Mesendoderm (in vitro differentiated cells): Measurements from ENCODE around the gene FAM227A.
"Not testable (repeated sequence)": the region's sequence is repeated elsewhere in the genome, so short reads cannot be mapped to it uniquely, and the experiment has no call there.

ENCODE experiments used
- DNase-seq: peaks from one replicate; pipeline ENCODE4 v3.0.0; 2013
- H2AK5ac ChIP-seq: 2 replicates; pipeline ENCODE4 v1.6.1; 2013; ENCODE audit warnings: low read length, inconsistent platforms
- H2BK120ac ChIP-seq: 2 replicates; pipeline ENCODE4 v1.6.1; 2013; ENCODE audit warnings: low read depth, mild to moderate bottlenecking, low read length, moderate library complexity, mixed read lengths
- H2BK15ac ChIP-seq: replicated peaks from 2 replicates; pipeline ENCODE4 v1.6.1; 2013; ENCODE audit warnings: low read depth, mild to moderate bottlenecking, moderate library complexity
- H2BK5ac ChIP-seq: 2 replicates; pipeline ENCODE4 v1.6.1; 2013; ENCODE audit warnings: low read length, inconsistent platforms
- H3K18ac ChIP-seq: 2 replicates; pipeline ENCODE4 v1.6.1; 2013; ENCODE audit warnings: mild to moderate bottlenecking, low read length, mixed read lengths
- H3K23ac ChIP-seq: one replicate; pipeline ENCODE4 v1.6.1; 2013; ENCODE audit warnings: low read length
- H3K27ac ChIP-seq: 2 replicates; pipeline ENCODE4 v1.5.1; 2013; ENCODE audit warnings: low read depth, mild to moderate bottlenecking, inconsistent platforms, low read length, moderate library complexity
- H3K27me3 ChIP-seq: 2 replicates; pipeline ENCODE4 v1.6.1; 2013; ENCODE audit warnings: low read length, control low read depth, mild to moderate bottlenecking, inconsistent platforms; ENCODE audit not compliant: insufficient read depth, poor library complexity
- H3K36me3 ChIP-seq: 2 replicates; pipeline ENCODE4 v1.6.1; 2013; ENCODE audit warnings: low read length, inconsistent platforms; ENCODE audit not compliant: control insufficient read depth, insufficient read depth
- H3K4ac ChIP-seq: one replicate; pipeline ENCODE4 v1.6.1; 2013; ENCODE audit warnings: low read depth, mild to moderate bottlenecking, low read length, moderate library complexity
- H3K4me1 ChIP-seq: 2 replicates; pipeline ENCODE4 v1.6.1; 2013; ENCODE audit warnings: low read depth, low read length, inconsistent platforms; ENCODE audit not compliant: control insufficient read depth
- H3K4me2 ChIP-seq: 2 replicates; pipeline ENCODE4 v1.6.1; 2013; ENCODE audit warnings: low read length
- H3K4me3 ChIP-seq: 2 replicates; pipeline ENCODE4 v1.5.1; 2013; ENCODE audit warnings: mild to moderate bottlenecking, low read length
- H3K56ac ChIP-seq: one replicate; pipeline ENCODE4 v1.6.1; 2013; ENCODE audit warnings: low read length
- H3K79me1 ChIP-seq: 2 replicates; pipeline ENCODE4 v1.6.1; 2013; ENCODE audit warnings: low read length, inconsistent platforms
- H3K79me2 ChIP-seq: 2 replicates; pipeline ENCODE4 v1.6.1; 2013; ENCODE audit warnings: mild to moderate bottlenecking, low read length; ENCODE audit not compliant: control insufficient read depth, insufficient read depth
- H3K9ac ChIP-seq: 2 replicates; pipeline ENCODE4 v1.6.1; 2013; ENCODE audit warnings: low read length, inconsistent platforms
- H4K5ac ChIP-seq: one replicate; pipeline ENCODE4 v1.6.1; 2013; ENCODE audit warnings: low read length
- H4K8ac ChIP-seq: one replicate; pipeline ENCODE4 v1.6.1; 2013; ENCODE audit warnings: low read depth, mild to moderate bottlenecking, control low read depth, low read length, moderate library complexity
- WGBS: extraction: QIAGEN DNeasy Blood & Tissue Kit; methylation state at CpG from one replicate; pipeline ENCODE4 v1.1.7; 2013; ENCODE audit warnings: low lambda C conversion rate, missing lambda C conversion rate; ENCODE audit not compliant: insufficient coverage; ENCODE audit errors: extremely low coverage; 5-methylcytosine and 5-hydroxymethylcytosine counted together

FAM227A gene

GRCh38 chr22:38653741-38654140 is 2.5 kb downstream of the FAM227A start:
- no peak for DNase-seq
- Histone ChIP-seq H3K9ac (no peak overlapping the region), H3K4me3 (no peak overlapping the region), H3K79me1 (peaks cover 2% of the 10 kb centered on the region), H3K27ac (no peak overlapping the region), H3K27me3 (no peaks in the 10 kb centered on the region), H3K36me3 (no peaks in the 10 kb centered on the region), H3K56ac (no peak overlapping the region), H2AK5ac (no peak overlapping the region), H4K5ac (no peak overlapping the region), H3K23ac (no peak overlapping the region), H3K4me2 (no peak overlapping the region), H3K18ac (no peak overlapping the region), H4K8ac (no peak overlapping the region), H2BK120ac (no peak overlapping the region), H3K79me2 (no peaks in the 10 kb centered on the region), H2BK15ac (no peak overlapping the region), H3K4ac (no peak overlapping the region), H2BK5ac (no peak overlapping the region), H3K4me1 (no peaks in the 10 kb centered on the region)
- no CpG with 5 or more reads among the region's 8 CpGs for WGBS

DNA sequence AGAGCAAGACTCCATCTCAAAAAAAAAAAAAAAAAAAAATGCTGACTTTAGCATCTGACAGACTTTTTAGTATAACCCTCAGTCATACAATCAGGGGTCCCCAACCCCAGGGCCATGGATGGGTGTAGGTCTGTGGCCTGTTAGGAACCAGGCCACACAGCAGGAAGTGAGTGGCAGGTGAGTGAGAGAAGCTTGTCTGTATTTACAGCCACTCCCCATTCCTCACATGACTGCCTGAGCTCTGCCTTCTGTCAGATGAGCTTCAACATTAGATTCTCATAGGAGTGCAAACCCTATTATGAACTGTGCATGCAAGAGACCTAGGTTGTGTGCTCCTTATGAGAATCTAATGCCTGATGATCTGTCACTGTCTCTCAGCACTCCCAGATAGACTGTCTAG is 3.3 kb downstream of the FAM227A start:
- no peak overlapping the region for H4K5ac ChIP-seq
- no peak overlapping the region for H3K4me3 ChIP-seq
- H4K8ac ChIP-seq = no peak overlapping the region
- no peaks in the 10 kb centered on the region for H3K79me2 ChIP-seq
- DNase-seq = no peak
- no peak overlapping the region for H3K4me2 ChIP-seq
- no peak overlapping the region for H2BK5ac ChIP-seq
- H2AK5ac ChIP-seq = no peak overlapping the region
- H2BK120ac ChIP-seq = no peak overlapping the region
- H3K36me3 ChIP-seq = no peaks in the 10 kb centered on the region
- H3K9ac ChIP-seq = no peak overlapping the region
- no peak overlapping the region for H3K23ac ChIP-seq
- H3K18ac ChIP-seq = no peak overlapping the region
- peaks cover 2% of the 10 kb centered on the region for H3K79me1 ChIP-seq
- no peak overlapping the region for H2BK15ac ChIP-seq
- no peak overlapping the region for H3K27ac ChIP-seq
- H3K4ac ChIP-seq = no peak overlapping the region
- no peaks in the 10 kb centered on the region for H3K4me1 ChIP-seq
- H3K56ac ChIP-seq = no peak overlapping the region
- H3K27me3 ChIP-seq = no peaks in the 10 kb centered on the region

DNA sequence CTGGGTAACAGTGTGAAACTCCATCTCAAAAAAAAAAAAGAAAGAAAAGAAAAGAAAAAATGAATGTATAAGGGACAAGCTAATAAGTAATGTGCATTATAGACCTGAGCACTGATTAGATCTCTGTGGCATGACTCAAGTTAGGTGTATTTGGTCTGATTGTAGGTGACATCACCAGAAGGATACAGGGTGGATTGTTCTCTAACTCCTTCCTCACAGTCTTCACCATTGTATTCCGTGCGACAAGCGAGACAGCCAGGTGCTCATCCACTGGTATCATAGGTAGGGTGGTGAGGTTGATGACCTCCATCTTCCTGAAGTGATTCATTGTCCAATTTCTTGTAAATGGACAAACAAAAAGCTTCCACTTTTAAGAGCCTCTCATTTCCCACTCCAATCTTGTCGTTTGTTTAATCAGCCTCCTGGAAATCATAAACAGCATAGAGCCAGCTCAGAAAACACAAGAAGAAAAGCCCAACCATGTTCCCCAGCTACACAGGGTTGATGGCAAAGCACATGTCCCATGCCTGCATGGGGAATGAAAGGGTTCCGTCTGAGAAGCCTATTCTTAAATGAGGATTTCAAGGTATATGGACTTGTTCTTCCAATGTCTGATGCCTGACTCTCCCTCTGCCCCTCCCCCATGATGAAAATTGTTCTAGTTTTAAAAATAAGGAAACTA is 6.2 kb downstream of the FAM227A start:
- Histone ChIP-seq H3K4me3 (no peak overlapping the region), H2BK120ac (no peak overlapping the region), H2BK15ac (no peak overlapping the region), H4K5ac (no peak overlapping the region), H3K23ac (no peak overlapping the region), H3K36me3 (no peaks in the 10 kb centered on the region), H3K4me1 (no peaks in the 10 kb centered on the region), H2BK5ac (no peak overlapping the region), H4K8ac (no peak overlapping the region), H3K4me2 (no peak overlapping the region), H3K56ac (no peak overlapping the region), H3K4ac (no peak overlapping the region), H3K18ac (no peak overlapping the region), H3K27me3 (no peaks in the 10 kb centered on the region), H2AK5ac (no peak overlapping the region), H3K79me1 (no peaks in the 10 kb centered on the region), H3K79me2 (no peaks in the 10 kb centered on the region), H3K27ac (no peak overlapping the region), H3K9ac (no peak overlapping the region)
- no CpG with 5 or more reads among the region's 5 CpGs for WGBS
- DNase-seq = no peak

DNA sequence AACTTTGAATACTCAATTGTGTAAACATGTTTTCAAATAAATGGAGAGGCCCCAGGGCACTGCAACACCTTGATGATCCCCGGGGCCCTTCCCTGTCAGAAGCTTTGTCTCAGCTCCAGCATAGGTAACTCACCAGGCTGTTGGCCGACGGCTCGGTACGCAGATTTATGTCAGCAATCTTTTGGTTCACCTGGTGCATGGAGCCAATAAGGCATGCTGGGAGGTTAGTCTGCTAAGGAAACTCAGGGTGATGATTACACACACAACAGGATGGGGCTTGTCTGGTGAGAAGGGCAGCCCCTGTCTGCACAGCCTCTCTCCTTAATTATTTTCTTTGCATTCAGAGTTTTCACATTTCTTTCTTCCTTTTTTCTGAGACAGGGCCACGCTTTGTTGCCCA is 10.8 kb downstream of the FAM227A start:
- no peak overlapping the region for H2AK5ac ChIP-seq
- H3K23ac ChIP-seq = no peak overlapping the region
- no peaks in the 10 kb centered on the region for H3K79me1 ChIP-seq
- DNase-seq = no peak
- no peaks in the 10 kb centered on the region for H3K36me3 ChIP-seq
- H3K27me3 ChIP-seq = no peaks in the 10 kb centered on the region
- no peak overlapping the region for H3K4me3 ChIP-seq
- no peak overlapping the region for H2BK120ac ChIP-seq
- H4K5ac ChIP-seq = no peak overlapping the region
- H3K4ac ChIP-seq = no peak overlapping the region
- H4K8ac ChIP-seq = no peak overlapping the region
- no CpG with 5 or more reads among the region's 6 CpGs for WGBS
- H3K56ac ChIP-seq = no peak overlapping the region
- no peak overlapping the region for H3K18ac ChIP-seq
- H3K79me2 ChIP-seq = no peaks in the 10 kb centered on the region
- no peak overlapping the region for H2BK15ac ChIP-seq
- H3K9ac ChIP-seq = no peak overlapping the region
- H3K4me2 ChIP-seq = no peak overlapping the region
- H3K27ac ChIP-seq = no peak overlapping the region
- no peaks in the 10 kb centered on the region for H3K4me1 ChIP-seq
- no peak overlapping the region for H2BK5ac ChIP-seq

GRCh38 chr22:38644245-38644644 is 11.9 kb downstream of the FAM227A start:
- H3K9ac ChIP-seq, H2AK5ac ChIP-seq, DNase-seq, H3K4me1 ChIP-seq, H3K27me3 ChIP-seq, H3K79me2 ChIP-seq, H2BK120ac ChIP-seq, H4K8ac ChIP-seq, H3K36me3 ChIP-seq, H3K4ac ChIP-seq, H3K56ac ChIP-seq, H3K4me3 ChIP-seq, H2BK5ac ChIP-seq, H3K4me2 ChIP-seq, H3K27ac ChIP-seq, H3K79me1 ChIP-seq, H3K23ac ChIP-seq, H2BK15ac ChIP-seq, H4K5ac ChIP-seq, H3K18ac ChIP-seq: not testable (repeated sequence)
- no CpG with 5 or more reads among the region's 5 CpGs for WGBS

GRCh38 chr22:38641476-38642040 is 14.6 kb downstream of the FAM227A start:
- WGBS = no CpG with 5 or more reads among the region's 13 CpGs
- H2AK5ac ChIP-seq = no peak overlapping the region
- H4K8ac ChIP-seq = no peak overlapping the region
- no peak for DNase-seq
- no peak overlapping the region for H3K4me3 ChIP-seq
- no peak overlapping the region for H3K27ac ChIP-seq
- no peak overlapping the region for H2BK5ac ChIP-seq
- H2BK120ac ChIP-seq = no peak overlapping the region
- H3K56ac ChIP-seq = no peak overlapping the region
- no peaks in the 10 kb centered on the region for H3K27me3 ChIP-seq
- H3K4ac ChIP-seq = no peak overlapping the region
- no peak overlapping the region for H3K23ac ChIP-seq
- no peak overlapping the region for H2BK15ac ChIP-seq
- H3K79me1 ChIP-seq = no peaks in the 10 kb centered on the region
- no peak overlapping the region for H3K18ac ChIP-seq
- no peaks in the 10 kb centered on the region for H3K4me1 ChIP-seq
- H3K4me2 ChIP-seq = no peak overlapping the region
- H4K5ac ChIP-seq = no peak overlapping the region
- H3K79me2 ChIP-seq = no peaks in the 10 kb centered on the region
- H3K9ac ChIP-seq = no peak overlapping the region
- no peaks in the 10 kb centered on the region for H3K36me3 ChIP-seq
